H9 (cell line): ENCODE measurements around the gene TBX5. TPM values are rescaled to one million over a fixed set of nuclear protein-coding genes. Genes with fewer than 3 reads are reported as not detected.

Experiments
- DNase-seq: peaks from one replicate; pipeline ENCODE4 v3.0.0-alpha.2; 2017
- H2AFZ ChIP-seq: one replicate; pipeline ENCODE4 v1.6.1; 2013; ENCODE audit warnings: mild to moderate bottlenecking, low read length, control low read depth, moderate library complexity
- H2AK5ac ChIP-seq: 2 replicates; pipeline ENCODE4 v1.6.1; 2013; ENCODE audit warnings: low read length, control low read depth, mixed read lengths; ENCODE audit not compliant: insufficient read length
- H2BK120ac ChIP-seq: one replicate; pipeline ENCODE4 v1.6.1; 2013; ENCODE audit warnings: low read depth, mild to moderate bottlenecking, low read length, control low read depth, inconsistent platforms; ENCODE audit not compliant: poor library complexity, severe bottlenecking
- H2BK12ac ChIP-seq: 2 replicates; pipeline ENCODE4 v1.6.1; 2013; ENCODE audit warnings: low read length, control low read depth, mixed read lengths, low read depth; ENCODE audit not compliant: insufficient read length
- H2BK15ac ChIP-seq: 2 replicates; pipeline ENCODE4 v1.6.1; 2013; ENCODE audit warnings: low read depth, low read length, control low read depth
- H2BK20ac ChIP-seq: one replicate; pipeline ENCODE4 v1.6.1; 2013; ENCODE audit warnings: low read depth, mild to moderate bottlenecking, low read length, control low read depth, inconsistent platforms; ENCODE audit not compliant: poor library complexity, severe bottlenecking
- H2BK5ac ChIP-seq: 2 replicates; pipeline ENCODE4 v1.6.1; 2013; ENCODE audit warnings: low read length, control low read depth, mixed read lengths; ENCODE audit not compliant: insufficient read length
- H3K14ac ChIP-seq: 2 replicates; pipeline ENCODE4 v1.6.1; 2013; ENCODE audit warnings: low read length, control low read depth; ENCODE audit not compliant: insufficient read depth
- H3K18ac ChIP-seq: 2 replicates; pipeline ENCODE4 v1.6.1; 2013; ENCODE audit warnings: low read depth, mild to moderate bottlenecking, mixed read lengths, low read length, control low read depth; ENCODE audit not compliant: insufficient read length
- H3K23ac ChIP-seq: 2 replicates; pipeline ENCODE4 v1.6.1; 2013; ENCODE audit warnings: low read length, control low read depth, mixed read lengths, low read depth; ENCODE audit not compliant: insufficient read length
- H3K23me2 ChIP-seq: 2 replicates; pipeline ENCODE4 v1.6.1; 2013; ENCODE audit warnings: low read depth, mild to moderate bottlenecking, mixed read lengths, low read length, control low read depth; ENCODE audit not compliant: insufficient read length, poor library complexity, severe bottlenecking
- H3K27ac ChIP-seq: 2 replicates; pipeline ENCODE4 v1.5.1; 2013; ENCODE audit warnings: low read length, control low read depth, mixed read lengths, low read depth; ENCODE audit not compliant: insufficient read length
- H3K27me3 ChIP-seq: 2 replicates; pipeline ENCODE4 v1.6.1; 2013; ENCODE audit warnings: low read length, control low read depth, inconsistent platforms; ENCODE audit not compliant: insufficient read depth
- H3K4ac ChIP-seq: 2 replicates; pipeline ENCODE4 v1.6.1; 2013; ENCODE audit warnings: low read depth, mild to moderate bottlenecking, control low read depth, inconsistent platforms, low read length, moderate library complexity
- H3K4me1 ChIP-seq: 2 replicates; pipeline ENCODE4 v1.6.1; 2013; ENCODE audit warnings: low read length, control low read depth, inconsistent platforms; ENCODE audit not compliant: insufficient read depth
- H3K4me2 ChIP-seq: 2 replicates; pipeline ENCODE4 v1.6.1; 2013; ENCODE audit warnings: low read length, control low read depth, mixed read lengths; ENCODE audit not compliant: insufficient read length, insufficient read depth
- H3K56ac ChIP-seq: 2 replicates; pipeline ENCODE4 v1.6.1; 2013; ENCODE audit warnings: low read depth, mild to moderate bottlenecking, mixed read lengths, low read length, control low read depth; ENCODE audit not compliant: insufficient read length
- H3K79me1 ChIP-seq: 2 replicates; pipeline ENCODE4 v1.6.1; 2013; ENCODE audit warnings: low read depth, mild to moderate bottlenecking, moderate library complexity, low read length, control low read depth, inconsistent platforms; ENCODE audit not compliant: insufficient read depth, poor library complexity, severe bottlenecking
- H3K79me2 ChIP-seq: 2 replicates; pipeline ENCODE4 v1.6.1; 2013; ENCODE audit warnings: low read length, control low read depth, inconsistent platforms; ENCODE audit not compliant: insufficient read depth
- H3K9ac ChIP-seq: 2 replicates; pipeline ENCODE4 v1.6.1; 2013; ENCODE audit warnings: low read length, control low read depth, mixed read lengths; ENCODE audit not compliant: insufficient read length; ENCODE audit errors: extremely low read depth
- H3K9me3 ChIP-seq: one replicate; pipeline ENCODE4 v1.6.1; 2013; ENCODE audit warnings: low read depth, low read length, inconsistent platforms; ENCODE audit not compliant: control insufficient read depth
- H3T11ph ChIP-seq: one replicate; pipeline ENCODE4 v1.6.1; 2013; ENCODE audit warnings: mild to moderate bottlenecking, low read length, control low read depth, inconsistent platforms
- H4K20me1 ChIP-seq: one replicate; pipeline ENCODE4 v1.6.1; 2013; ENCODE audit not compliant: control insufficient read depth, insufficient read length, insufficient read depth
- H4K5ac ChIP-seq: 2 replicates; pipeline ENCODE4 v1.6.1; 2013; ENCODE audit warnings: low read depth, mild to moderate bottlenecking, mixed read lengths, low read length, control low read depth; ENCODE audit not compliant: insufficient read length
- H4K8ac ChIP-seq: replicated peaks from 2 replicates; pipeline ENCODE4 v1.6.1; 2013; ENCODE audit warnings: low read length, control low read depth, mixed read lengths, low read depth; ENCODE audit not compliant: insufficient read length
- H4K91ac ChIP-seq: 2 replicates; pipeline ENCODE4 v1.6.1; 2013; ENCODE audit warnings: low read depth, mild to moderate bottlenecking, moderate library complexity, mixed read lengths, low read length, control low read depth; ENCODE audit not compliant: insufficient read length
- H3K27ac Mint-ChIP-seq, 3 experiments: 2 replicates in 2 of 3; 3 replicates in 1 of 3; pipeline ENCODE4 v1.8.0; 2020 to 2021; ENCODE audit warnings: mixed read lengths in 3 of 3, mild to moderate bottlenecking in 1 of 3, moderate library complexity in 1 of 3
- H3K27me3 Mint-ChIP-seq: 2 replicates; pipeline ENCODE4 v1.8.0; 2021; ENCODE audit warnings: low read depth, mild to moderate bottlenecking, moderate library complexity, mixed read lengths
- H3K36me3 Mint-ChIP-seq, 3 experiments: 2 replicates in 2 of 3; 3 replicates in 1 of 3; pipeline ENCODE4 v1.8.0; 2020 to 2021; ENCODE audit warnings: low read depth in 3 of 3, mixed read lengths in 3 of 3; ENCODE audit not compliant: insufficient read depth in 1 of 3
- H3K4me1 Mint-ChIP-seq, 2 experiments: 2 replicates each; pipeline ENCODE4 v1.8.0; 2020; ENCODE audit warnings: mixed read lengths in 2 of 2
- H3K4me3 Mint-ChIP-seq, 2 experiments: 2 replicates in 1 of 2; 3 replicates in 1 of 2; pipeline ENCODE4 v1.8.0; 2020 to 2021; ENCODE audit warnings: mild to moderate bottlenecking in 2 of 2, mixed read lengths in 2 of 2, moderate library complexity in 1 of 2
- H3K9me3 Mint-ChIP-seq, 2 experiments: 2 replicates in 1 of 2; 3 replicates in 1 of 2; pipeline ENCODE4 v1.8.0; 2020; ENCODE audit warnings: mild to moderate bottlenecking in 2 of 2, mixed read lengths in 2 of 2, moderate library complexity in 1 of 2
- CTCF ChIP-seq: fragments of 200-600 bp; sonication (generic); conservative IDR thresholded peaks from 3 replicates; pipeline ENCODE4 v1.8.0; 2021; ENCODE audit warnings: antibody characterized with exemption, mild to moderate bottlenecking
- total RNA-seq: library from RNA; stranded (reverse); gene quantifications from 2 replicates; pipeline ENCODE4 v1.2.1, GENCODE V29; 2021

The TBX5 gene
- total RNA-seq, 1 experiment from 2014 or later = not detected

DNA sequence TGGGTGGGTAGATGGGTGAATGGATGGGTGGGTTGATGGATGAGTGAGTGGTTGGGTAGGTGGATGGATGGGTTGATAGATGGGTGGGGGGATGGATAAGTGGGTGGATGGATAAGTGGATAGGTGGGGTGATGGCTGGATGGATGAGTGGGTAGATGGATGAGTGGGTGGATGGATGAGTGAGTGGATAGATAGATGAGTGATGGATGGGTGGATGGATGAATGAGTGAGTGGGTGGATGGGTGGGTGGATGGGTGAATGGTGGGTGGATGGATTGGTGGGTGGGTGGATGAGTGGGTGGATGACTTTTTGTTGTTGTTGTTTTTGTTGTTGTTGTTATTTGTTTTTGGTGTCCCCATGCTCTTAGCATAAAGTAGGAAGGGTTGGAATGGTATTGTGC, 45.5 kb downstream of the TBX5 start:
- H3K4me1 Mint-ChIP-seq = peaks cover 2 to 6% of the 10 kb centered on the region in 2 experiments; a peak in 2 of 4 replicates
- Histone ChIP-seq H3K18ac (no peak overlapping the region), H3K14ac (no peak overlapping the region), H3K4ac (no peak overlapping the region), H2BK12ac (no peak overlapping the region), H3K4me1 (no peaks in the 10 kb centered on the region), H3K79me1 (no peaks in the 10 kb centered on the region), H4K5ac (no peak overlapping the region), H3K23ac (no peak overlapping the region), H2BK5ac (no peak overlapping the region), H2BK20ac (no peak overlapping the region), H3K56ac (no peak overlapping the region), H2AK5ac (no peak overlapping the region), H4K20me1 (no peaks in the 10 kb centered on the region), H3K4me2 (no peak overlapping the region), H2BK15ac (no peak overlapping the region), H3K27me3 (no peaks in the 10 kb centered on the region), H4K8ac (no peak overlapping the region), H3K23me2 (no peaks in the 10 kb centered on the region), H2AFZ (no peak overlapping the region), H3T11ph (no peak overlapping the region), H3K9ac (no peak overlapping the region), H3K27ac (no peak overlapping the region), H2BK120ac (no peak overlapping the region), H3K79me2 (no peaks in the 10 kb centered on the region), H4K91ac (no peak overlapping the region), H3K9me3 (no peaks in the 10 kb centered on the region)
- H3K36me3 Mint-ChIP-seq = no peaks in the 10 kb centered on the region
- H3K27ac Mint-ChIP-seq = no peak overlapping the region
- peaks cover 14% of the 10 kb centered on the region for H3K27me3 Mint-ChIP-seq
- DNase-seq = no peak
- no peak overlapping the region for H3K4me3 Mint-ChIP-seq
- no peak for TF ChIP-seq CTCF
- H3K9me3 Mint-ChIP-seq = no peaks in the 10 kb centered on the region
